SK-N-SH (cell line): Measurements from ENCODE around the gene ZNF518A.

Source experiments
- CHD2 ChIP-seq: fragments of 150-350 bp; IDR thresholded peaks from 2 replicates; pipeline ENCODE4 v1.6.1; 2018; ENCODE audit warnings: low read length; ENCODE audit not compliant: partially characterized antibody
- CTCF ChIP-seq: fragments of 200-600 bp; sonication (generic); IDR thresholded peaks from 2 replicates; pipeline ENCODE4 v1.6.1; 2017; ENCODE audit warnings: antibody characterized with exemption, mild to moderate bottlenecking, moderate library complexity
- FOSL2 ChIP-seq: IDR thresholded peaks from 2 replicates; pipeline ENCODE4 v1.4.0; 2012; ENCODE audit warnings: low read depth, mild to moderate bottlenecking, moderate library complexity, borderline replicate concordance
- MAX ChIP-seq: IDR thresholded peaks from 2 replicates; pipeline ENCODE4 v1.4.0; 2012; ENCODE audit warnings: low read depth
- NRF1 ChIP-seq: IDR thresholded peaks from 2 replicates; pipeline ENCODE4 v1.6.1; 2012; ENCODE audit warnings: low read depth, mild to moderate bottlenecking, low read length
- RCOR1 ChIP-seq: fragments of 150-350 bp; IDR thresholded peaks from 2 replicates; pipeline ENCODE4 v1.6.1; 2017; ENCODE audit warnings: antibody characterized with exemption, low read length
- REST ChIP-seq: IDR thresholded peaks from 2 replicates; pipeline ENCODE4 v1.6.1; 2012; ENCODE audit warnings: mild to moderate bottlenecking, low read depth, low read length, moderate library complexity
- TCF12 ChIP-seq: IDR thresholded peaks from 2 replicates; pipeline ENCODE4 v1.4.0; 2012
- USF2 ChIP-seq: fragments of 150-350 bp; IDR thresholded peaks from 2 replicates; pipeline ENCODE4 v1.6.1; 2017; ENCODE audit warnings: antibody characterized with exemption, low read length, low read depth, borderline replicate concordance
- TF ChIP-seq, protein P1 (sequence below): IDR thresholded peaks from 2 replicates; pipeline ENCODE4; 2012

- TF ChIP-seq CTCF (no peak), REST (no peak), CHD2 (no peak), TCF12 (no peak), FOSL2 (no peak), USF2 (no peak), MAX (no peak), RCOR1 (no peak), NRF1 (no peak)
- TF ChIP-seq, protein P1, sequence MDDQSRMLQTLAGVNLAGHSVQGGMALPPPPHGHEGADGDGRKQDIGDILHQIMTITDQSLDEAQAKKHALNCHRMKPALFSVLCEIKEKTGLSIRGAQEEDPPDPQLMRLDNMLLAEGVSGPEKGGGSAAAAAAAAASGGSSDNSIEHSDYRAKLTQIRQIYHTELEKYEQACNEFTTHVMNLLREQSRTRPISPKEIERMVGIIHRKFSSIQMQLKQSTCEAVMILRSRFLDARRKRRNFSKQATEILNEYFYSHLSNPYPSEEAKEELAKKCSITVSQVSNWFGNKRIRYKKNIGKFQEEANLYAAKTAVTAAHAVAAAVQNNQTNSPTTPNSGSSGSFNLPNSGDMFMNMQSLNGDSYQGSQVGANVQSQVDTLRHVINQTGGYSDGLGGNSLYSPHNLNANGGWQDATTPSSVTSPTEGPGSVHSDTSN, result no peak
Measured at GRCh38 chr10:96168546-96168945, 38.4 kb downstream of the ZNF518A start.
